ENCODE results near the gene SKOR2. TPM values are rescaled to one million over a fixed set of nuclear protein-coding genes. Genes with fewer than 3 reads are reported as not detected.

The SKOR2 gene
- total and polyA plus RNA-seq, 2 donors (not counting 1 experiment from before 2014, with no cell fraction given) = not detected

- H3K27me3 ChIP-seq (ENCODE audit: control insufficient read depth, insufficient read depth, low read length) = no peaks in the 10 kb centered on the region
- no peaks in the 10 kb centered on the region for H3K36me3 ChIP-seq (ENCODE audit: control insufficient read depth, insufficient read depth, low read length)
- no peaks in the 10 kb centered on the region for H4K20me1 ChIP-seq (ENCODE audit: control insufficient read depth, extremely low read depth, insufficient read depth, low read length)
- no peaks in the 10 kb centered on the region for H3K4me1 ChIP-seq (ENCODE audit: control insufficient read depth, extremely low read depth, insufficient read depth, low read length)
- H3K27ac ChIP-seq (ENCODE audit: insufficient read depth, low read length) = no peak overlapping the region
- no peak overlapping the region for H3K4me3 ChIP-seq (replicated peaks in 1 of 4; ENCODE audit: control extremely low read depth in 1 of 4, insufficient read depth in 1 of 4, low read depth in 3 of 4, low read length in 4 of 4)
- no peak overlapping the region for H3K9ac ChIP-seq (ENCODE audit: insufficient read depth, low read length)
- no peak overlapping the region for H3K4me2 ChIP-seq (ENCODE audit: extremely low read depth, insufficient read depth, low read length)
- no peaks in the 10 kb centered on the region for H3K79me2 ChIP-seq (ENCODE audit: control insufficient read depth, insufficient read depth, low read length)
- H3K9me3 ChIP-seq (ENCODE audit: control insufficient read depth, insufficient read depth, low read depth, low read length) = no peaks in the 10 kb centered on the region
- DNase-seq (ENCODE audit: low read depth in 2 of 2) = no peak
- TF ChIP-seq EZH2 (IDR thresholded peaks at IDR 0.05; ENCODE audit: low read length, missing control alignments) = no peak
- TF ChIP-seq, protein P1, sequence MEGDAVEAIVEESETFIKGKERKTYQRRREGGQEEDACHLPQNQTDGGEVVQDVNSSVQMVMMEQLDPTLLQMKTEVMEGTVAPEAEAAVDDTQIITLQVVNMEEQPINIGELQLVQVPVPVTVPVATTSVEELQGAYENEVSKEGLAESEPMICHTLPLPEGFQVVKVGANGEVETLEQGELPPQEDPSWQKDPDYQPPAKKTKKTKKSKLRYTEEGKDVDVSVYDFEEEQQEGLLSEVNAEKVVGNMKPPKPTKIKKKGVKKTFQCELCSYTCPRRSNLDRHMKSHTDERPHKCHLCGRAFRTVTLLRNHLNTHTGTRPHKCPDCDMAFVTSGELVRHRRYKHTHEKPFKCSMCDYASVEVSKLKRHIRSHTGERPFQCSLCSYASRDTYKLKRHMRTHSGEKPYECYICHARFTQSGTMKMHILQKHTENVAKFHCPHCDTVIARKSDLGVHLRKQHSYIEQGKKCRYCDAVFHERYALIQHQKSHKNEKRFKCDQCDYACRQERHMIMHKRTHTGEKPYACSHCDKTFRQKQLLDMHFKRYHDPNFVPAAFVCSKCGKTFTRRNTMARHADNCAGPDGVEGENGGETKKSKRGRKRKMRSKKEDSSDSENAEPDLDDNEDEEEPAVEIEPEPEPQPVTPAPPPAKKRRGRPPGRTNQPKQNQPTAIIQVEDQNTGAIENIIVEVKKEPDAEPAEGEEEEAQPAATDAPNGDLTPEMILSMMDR (conservative IDR thresholded peaks at IDR 0.05 in 1 of 2, IDR thresholded peaks at IDR 0.05 in 1 of 2; ENCODE audit: low read depth in 1 of 2, low read length in 2 of 2) = no peak
- no peak overlapping the region for H2AFZ ChIP-seq (ENCODE audit: low read length)
These were observed 28.7 kb upstream of the SKOR2 start for GRCh38 chr18:47280121-47280520.

GRCh38 chr18:47274961-47275360, 23.5 kb upstream of the SKOR2 start:
- no peaks in the 10 kb centered on the region for H3K36me3 ChIP-seq (ENCODE audit: control insufficient read depth, insufficient read depth, low read length)
- TF ChIP-seq EZH2 (IDR thresholded peaks at IDR 0.05; ENCODE audit: low read length, missing control alignments) = no peak
- TF ChIP-seq, protein P1 (conservative IDR thresholded peaks at IDR 0.05 in 1 of 2, IDR thresholded peaks at IDR 0.05 in 1 of 2; ENCODE audit: low read depth in 1 of 2, low read length in 2 of 2) = no peak
- no peak overlapping the region for H3K4me2 ChIP-seq (ENCODE audit: extremely low read depth, insufficient read depth, low read length)
- H3K9me3 ChIP-seq (ENCODE audit: control insufficient read depth, insufficient read depth, low read depth, low read length) = no peaks in the 10 kb centered on the region
- H3K4me3 ChIP-seq (replicated peaks in 1 of 4; ENCODE audit: control extremely low read depth in 1 of 4, insufficient read depth in 1 of 4, low read depth in 3 of 4, low read length in 4 of 4) = no peak overlapping the region
- no peak overlapping the region for H2AFZ ChIP-seq (ENCODE audit: low read length)
- no peaks in the 10 kb centered on the region for H3K27me3 ChIP-seq (ENCODE audit: control insufficient read depth, insufficient read depth, low read length)
- DNase-seq (ENCODE audit: low read depth in 2 of 2) = no peak
- H3K9ac ChIP-seq (ENCODE audit: insufficient read depth, low read length) = no peak overlapping the region
- H3K27ac ChIP-seq (ENCODE audit: insufficient read depth, low read length) = no peak overlapping the region
- H4K20me1 ChIP-seq (ENCODE audit: control insufficient read depth, extremely low read depth, insufficient read depth, low read length) = no peaks in the 10 kb centered on the region
- H3K79me2 ChIP-seq (ENCODE audit: control insufficient read depth, insufficient read depth, low read length) = no peaks in the 10 kb centered on the region
- H3K4me1 ChIP-seq (ENCODE audit: control insufficient read depth, extremely low read depth, insufficient read depth, low read length) = no peaks in the 10 kb centered on the region

GRCh38 chr18:47265197-47265596, 13.7 kb upstream of the SKOR2 start:
- Histone ChIP-seq H3K79me2 (ENCODE audit: control insufficient read depth, insufficient read depth, low read length) (no peaks in the 10 kb centered on the region), H3K9me3 (ENCODE audit: control insufficient read depth, insufficient read depth, low read depth, low read length) (no peaks in the 10 kb centered on the region), H3K4me1 (ENCODE audit: control insufficient read depth, extremely low read depth, insufficient read depth, low read length) (no peaks in the 10 kb centered on the region), H3K27me3 (ENCODE audit: control insufficient read depth, insufficient read depth, low read length) (peaks cover 22% of the 10 kb centered on the region), H2AFZ (ENCODE audit: low read length) (no peak overlapping the region), H3K9ac (ENCODE audit: insufficient read depth, low read length) (no peak overlapping the region), H4K20me1 (ENCODE audit: control insufficient read depth, extremely low read depth, insufficient read depth, low read length) (no peaks in the 10 kb centered on the region), H3K4me2 (ENCODE audit: extremely low read depth, insufficient read depth, low read length) (no peak overlapping the region), H3K4me3 (replicated peaks in 1 of 4; ENCODE audit: control extremely low read depth in 1 of 4, insufficient read depth in 1 of 4, low read depth in 3 of 4, low read length in 4 of 4) (peak overlapping the region in 1 of 4 experiments; percentile 64), H3K27ac (ENCODE audit: insufficient read depth, low read length) (no peak overlapping the region), H3K36me3 (ENCODE audit: control insufficient read depth, insufficient read depth, low read length) (no peaks in the 10 kb centered on the region)
- DNase-seq (ENCODE audit: low read depth in 2 of 2) = peak in 1 of 2 donors; percentile 64
- TF ChIP-seq, protein P1 (conservative IDR thresholded peaks at IDR 0.05 in 1 of 2, IDR thresholded peaks at IDR 0.05 in 1 of 2; ENCODE audit: low read depth in 1 of 2, low read length in 2 of 2) = no peak
- no peak for TF ChIP-seq EZH2 (IDR thresholded peaks at IDR 0.05; ENCODE audit: low read length, missing control alignments)

Measured in fibroblast of lung (primary cell).